Ishikawa (cell line): Measurements from ENCODE around the gene SLC34A1.

ENCODE experiments used
- CEBPB ChIP-seq: IDR thresholded peaks from 2 replicates; pipeline ENCODE4 v1.6.1; 2012
- EP300 ChIP-seq: IDR thresholded peaks from 2 replicates; pipeline ENCODE4 v1.6.1; 2012; ENCODE audit warnings: borderline replicate concordance
- MAX ChIP-seq: IDR thresholded peaks from 2 replicates; pipeline ENCODE4 v1.6.1; 2012
- RAD21 ChIP-seq: IDR thresholded peaks from 2 replicates; pipeline ENCODE4 v1.6.1; 2012; ENCODE audit warnings: low read depth
- REST ChIP-seq: IDR thresholded peaks from 2 replicates; pipeline ENCODE4 v1.6.1; 2012; ENCODE audit warnings: low read depth, mild to moderate bottlenecking
- TAF1 ChIP-seq: IDR thresholded peaks from 2 replicates; pipeline ENCODE4 v1.6.1; 2012; ENCODE audit warnings: low read depth, mild to moderate bottlenecking
- TEAD4 ChIP-seq: IDR thresholded peaks from 2 replicates; pipeline ENCODE4 v1.6.1; 2012
- USF1 ChIP-seq: IDR thresholded peaks from 2 replicates; pipeline ENCODE4 v1.6.1; 2012

GRCh38 chr5:177396078-177396477 is 11.8 kb downstream of the SLC34A1 start:
- no peak for TF ChIP-seq REST
- no peak for TF ChIP-seq EP300
- TF ChIP-seq USF1, result no peak
- TF ChIP-seq RAD21, result no peak
- TF ChIP-seq TAF1, result no peak
- TF ChIP-seq MAX, result no peak
- TF ChIP-seq TEAD4, result no peak
- no peak for TF ChIP-seq CEBPB
